ENCODE measurements around the gene CORO6.
"Not testable (repeated sequence)": the region's sequence is repeated elsewhere in the genome, so short reads cannot be mapped to it uniquely, and the experiment has no call there.

The CORO6 gene

GRCh38 chr17:29622337-29623282 is at the start of gene CORO6:
Gene CORO6, minus strand, starts transcription at chr17:29622912. Its CDS starts 1,491 bp downstream, at chr17:29621421.
- TF ChIP-seq JUND (IDR thresholded peaks at IDR 0.05; ENCODE audit: low read depth): no peak
- in situ Hi-C loops (cut with HindIII; ENCODE audit: low pct_unique_long_range_greater_than_20kb, low sequenced_read_pairs): no loop called here

GRCh38 chr17:29671661-29672060 is 48.9 kb upstream of the CORO6 start:
- in situ Hi-C loops (cut with HindIII; ENCODE audit: low pct_unique_long_range_greater_than_20kb, low sequenced_read_pairs): no loop called here
- no peak for TF ChIP-seq JUND (IDR thresholded peaks at IDR 0.05; ENCODE audit: low read depth)
- no peak for DNase-seq (ENCODE audit: low read depth in 1 of 2, low spot score in 1 of 2)

More at GRCh38 chr17:29622337-29623282, at the start of gene CORO6:
- no peak for DNase-seq (ENCODE audit: low read depth in 1 of 2, low spot score in 1 of 2)

- TF ChIP-seq JUND (IDR thresholded peaks at IDR 0.05; ENCODE audit: low read depth): no peak
- in situ Hi-C loops (cut with HindIII; ENCODE audit: low pct_unique_long_range_greater_than_20kb, low sequenced_read_pairs): no loop called here
- no peak for DNase-seq (ENCODE audit: low read depth in 1 of 2, low spot score in 1 of 2)
Observed at GRCh38 chr17:29669266-29669665, 46.6 kb upstream of the CORO6 start.

- TF ChIP-seq JUND (IDR thresholded peaks at IDR 0.05; ENCODE audit: low read depth): no peak
- no peak for DNase-seq (ENCODE audit: low read depth in 1 of 2, low spot score in 1 of 2)
- in situ Hi-C loops (cut with HindIII; ENCODE audit: low pct_unique_long_range_greater_than_20kb, low sequenced_read_pairs): no loop called here
Observed at GRCh38 chr17:29667969-29668368, 45.3 kb upstream of the CORO6 start.

GRCh38 chr17:29665481-29665810 is 42.7 kb upstream of the CORO6 start:
- no peak for DNase-seq (ENCODE audit: low read depth in 1 of 2, low spot score in 1 of 2)
- TF ChIP-seq JUND (IDR thresholded peaks at IDR 0.05; ENCODE audit: low read depth): no peak
- in situ Hi-C loops (cut with HindIII; ENCODE audit: low pct_unique_long_range_greater_than_20kb, low sequenced_read_pairs): no loop called here

- in situ Hi-C loops (cut with HindIII; ENCODE audit: low pct_unique_long_range_greater_than_20kb, low sequenced_read_pairs): no loop called here
- DNase-seq (ENCODE audit: low read depth in 1 of 2, low spot score in 1 of 2): no peak
Observed at GRCh38 chr17:29664743-29665480, 42.2 kb upstream of the CORO6 start.

GRCh38 chr17:29663155-29663554 is 40.4 kb upstream of the CORO6 start:
- DNase-seq (ENCODE audit: low read depth in 1 of 2, low spot score in 1 of 2): peak in 1 of 2 experiments; percentile 12
- TF ChIP-seq JUND (IDR thresholded peaks at IDR 0.05; ENCODE audit: low read depth): no peak
- in situ Hi-C loops (cut with HindIII; ENCODE audit: low pct_unique_long_range_greater_than_20kb, low sequenced_read_pairs): no loop called here

More at GRCh38 chr17:29664743-29665480, 42.2 kb upstream of the CORO6 start:
- no peak for TF ChIP-seq JUND (IDR thresholded peaks at IDR 0.05; ENCODE audit: low read depth)

GRCh38 chr17:29661213-29661612 is 38.5 kb upstream of the CORO6 start:
- no peak for TF ChIP-seq JUND (IDR thresholded peaks at IDR 0.05; ENCODE audit: low read depth)
- no peak for DNase-seq (ENCODE audit: low read depth in 1 of 2, low spot score in 1 of 2)
- in situ Hi-C loops (cut with HindIII; ENCODE audit: low pct_unique_long_range_greater_than_20kb, low sequenced_read_pairs): no loop called here

- in situ Hi-C loops (cut with HindIII; ENCODE audit: low pct_unique_long_range_greater_than_20kb, low sequenced_read_pairs): no loop called here
Observed at GRCh38 chr17:29659155-29659554, 36.4 kb upstream of the CORO6 start.

GRCh38 chr17:29655323-29655722 is 32.6 kb upstream of the CORO6 start:
- DNase-seq (ENCODE audit: low read depth in 1 of 2, low spot score in 1 of 2): no peak
- no peak for TF ChIP-seq JUND (IDR thresholded peaks at IDR 0.05; ENCODE audit: low read depth)
- in situ Hi-C loops (cut with HindIII; ENCODE audit: low pct_unique_long_range_greater_than_20kb, low sequenced_read_pairs): no loop called here

More at GRCh38 chr17:29659155-29659554, 36.4 kb upstream of the CORO6 start:
- TF ChIP-seq JUND (IDR thresholded peaks at IDR 0.05; ENCODE audit: low read depth): no peak
- no peak for DNase-seq (ENCODE audit: low read depth in 1 of 2, low spot score in 1 of 2)

- in situ Hi-C loops (cut with HindIII; ENCODE audit: low pct_unique_long_range_greater_than_20kb, low sequenced_read_pairs): no loop called here
- no peak for TF ChIP-seq JUND (IDR thresholded peaks at IDR 0.05; ENCODE audit: low read depth)
- DNase-seq (ENCODE audit: low read depth in 1 of 2, low spot score in 1 of 2): peak in 1 of 2 experiments; percentile 25
Observed at GRCh38 chr17:29653995-29654714, 31.4 kb upstream of the CORO6 start.

GRCh38 chr17:29652976-29653375 is 30.3 kb upstream of the CORO6 start:
- no peak for TF ChIP-seq JUND (IDR thresholded peaks at IDR 0.05; ENCODE audit: low read depth)
- in situ Hi-C loops (cut with HindIII; ENCODE audit: low pct_unique_long_range_greater_than_20kb, low sequenced_read_pairs): no loop called here
- no peak for DNase-seq (ENCODE audit: low read depth in 1 of 2, low spot score in 1 of 2)

- DNase-seq (ENCODE audit: low read depth in 1 of 2, low spot score in 1 of 2); in situ Hi-C loops (cut with HindIII; ENCODE audit: low pct_unique_long_range_greater_than_20kb, low sequenced_read_pairs): not testable (repeated sequence)
Observed at GRCh38 chr17:29651913-29652312, 29.2 kb upstream of the CORO6 start.

Data from T47D (cell line).